B cell (primary cell): ENCODE data around the gene METAP1D. TPM values are rescaled to one million over a fixed set of nuclear protein-coding genes. Genes with fewer than 3 reads are reported as not detected.

Source experiments
- ATAC-seq: fragments of 200-7000 bp; cut with Tn5 transposase; one replicate; pipeline ENCODE4 v1.10.0; 2021; ENCODE audit warnings: low read depth, mild to moderate bottlenecking, moderate number of reproducible peaks, moderate library complexity
- CTCF ChIA-PET: fragments of 350-600 bp; sonication (Branson Sonifier 250); formaldehyde crosslinking; loops from one replicate; lab custom pipeline; 2021; ENCODE audit warnings: antibody characterized with exemption, inconsistent platforms; lab: Charles Lee
- POLR2A ChIA-PET: fragments of 350-600 bp; sonication (Branson Sonifier 250); formaldehyde crosslinking; loops from one replicate; lab custom pipeline; 2021; ENCODE audit warnings: antibody characterized with exemption; lab: Charles Lee
- DNase-seq: peaks from one replicate; pipeline ENCODE4 v3.0.0; 2013
- H2AFZ ChIP-seq: 2 replicates; pipeline ENCODE4 v1.6.1; 2012; ENCODE audit warnings: mild to moderate bottlenecking, low read depth, low read length; ENCODE audit not compliant: insufficient read depth, poor library complexity, severe bottlenecking
- H3K27ac ChIP-seq, 2 donors: 1 replicate in 1 of 2; 2 replicates in 1 of 2; pipeline ENCODE4 v1.5.1; 2012 to 2013; ENCODE audit warnings: low read length in 2 of 2, mild to moderate bottlenecking in 2 of 2, moderate library complexity in 1 of 2
- H3K27me3 ChIP-seq, 4 experiments: fragments of 200-600 bp in 1 of 4; sonication (generic) in 1 of 4; replicated peaks in 1 of 4; 1 replicate in 2 of 4; 2 replicates in 2 of 4; pipeline versions ENCODE4 v1.6.1 to v1.7.0; 2013 to 2016; ENCODE audit warnings: low read length in 3 of 4, mild to moderate bottlenecking in 2 of 4, mixed read lengths in 1 of 4, moderate library complexity in 1 of 4; ENCODE audit not compliant: insufficient read depth in 4 of 4, control insufficient read depth in 3 of 4; ENCODE audit errors: control extremely low read depth in 1 of 4
- H3K36me3 ChIP-seq, 2 experiments: replicated peaks in 1 of 2; 1 replicate in 1 of 2; 2 replicates in 1 of 2; pipeline versions ENCODE4 v1.6.1 to v1.7.1; 2013; ENCODE audit warnings: low read length in 1 of 2; ENCODE audit not compliant: insufficient read depth in 2 of 2, control insufficient read depth in 1 of 2; ENCODE audit errors: control extremely low read depth in 1 of 2, extremely low read depth in 1 of 2
- H3K4me1 ChIP-seq, 2 donors: fragments of 200-600 bp in 1 of 2; sonication (generic) in 1 of 2; 1 replicate in 1 of 2; 2 replicates in 1 of 2; pipeline versions ENCODE4 v1.5.1 to v1.6.1; 2013 to 2017; ENCODE audit warnings: low read length in 2 of 2; ENCODE audit not compliant: control insufficient read depth in 2 of 2, insufficient read depth in 2 of 2
- H3K4me2 ChIP-seq: replicated peaks from 2 replicates; pipeline ENCODE3; 2012; ENCODE audit warnings: mild to moderate bottlenecking, low read depth, low read length; ENCODE audit not compliant: poor library complexity, severe bottlenecking
- H3K4me3 ChIP-seq, 5 experiments: fragments of 200-600 bp in 1 of 5; sonication (generic) in 1 of 5; 1 replicate in 3 of 5; 2 replicates in 2 of 5; pipeline versions ENCODE4 v1.5.1 to v1.7.0; 2011 to 2016; ENCODE audit warnings: low read length in 4 of 5, mild to moderate bottlenecking in 4 of 5, low read depth in 2 of 5, control low read depth in 1 of 5, moderate library complexity in 1 of 5; ENCODE audit not compliant: insufficient read depth in 1 of 5; ENCODE audit errors: control extremely low read depth in 1 of 5, extremely low read depth in 1 of 5
- H3K79me2 ChIP-seq: fragments of 200-600 bp; sonication (generic); one replicate; pipeline ENCODE4 v1.6.0; 2016; ENCODE audit warnings: low read length; ENCODE audit not compliant: control insufficient read depth, insufficient read depth
- H3K9ac ChIP-seq: fragments of 200-600 bp; sonication (generic); 2 replicates; pipeline ENCODE4 v1.6.1; 2017; ENCODE audit warnings: mild to moderate bottlenecking, low read length, moderate library complexity
- H3K9me3 ChIP-seq, 3 donors: one replicate each; pipeline versions ENCODE4 v1.6.1 to v1.7.1; 2013; ENCODE audit warnings: low read length in 2 of 3; ENCODE audit not compliant: control insufficient read depth in 2 of 3, insufficient read depth in 1 of 3; ENCODE audit errors: control extremely low read depth in 1 of 3
- H4K20me1 ChIP-seq: 2 replicates; pipeline ENCODE4 v1.6.0; 2012; ENCODE audit warnings: mild to moderate bottlenecking, low read length; ENCODE audit not compliant: insufficient read depth, control insufficient read depth, poor library complexity, severe bottlenecking
- H3K27ac Mint-ChIP-seq: one replicate; pipeline ENCODE4 v1.8.0; 2021; ENCODE audit warnings: mixed read lengths
- H3K27me3 Mint-ChIP-seq: one replicate; pipeline ENCODE4 v1.8.0; 2021; ENCODE audit warnings: mixed read lengths
- H3K4me1 Mint-ChIP-seq: one replicate; pipeline ENCODE4 v1.8.0; 2021; ENCODE audit warnings: mixed read lengths
- H3K4me3 Mint-ChIP-seq: one replicate; pipeline ENCODE4 v1.8.0; 2021; ENCODE audit warnings: mixed read lengths
- H3K9me3 Mint-ChIP-seq: one replicate; pipeline ENCODE4 v1.8.0; 2022; ENCODE audit warnings: mixed read lengths; ENCODE audit not compliant: insufficient read depth
- EZH2 ChIP-seq: IDR thresholded peaks from 2 replicates; pipeline ENCODE4 v1.6.1; 2012; ENCODE audit warnings: borderline replicate concordance, low read depth, mild to moderate bottlenecking, moderate library complexity, low read length; ENCODE audit not compliant: insufficient read depth, poor library complexity, severe bottlenecking
- WGBS: methylation state at CpG from one replicate; pipeline ENCODE4 v1.1.5; 2013; ENCODE audit warnings: missing lambda C conversion rate; ENCODE audit not compliant: insufficient coverage; 5-methylcytosine and 5-hydroxymethylcytosine counted together
- intact Hi-C: fragments of 100-400 bp; cut with micrococcal nuclease; formaldehyde crosslinking; loops from one replicate; pipeline ENCODE4 v1.10.0; 2022
- polyA plus RNA-seq: library from polyadenylated mRNA; depleted of rRNA; stranded (reverse); fragments of >200 nt; gene quantifications from 2 replicates; pipeline ENCODE4 v1.2.3, GENCODE V29; 2012
- total RNA-seq, 2 donors: library from RNA; stranded (reverse); fragments of 120-200 nt in 1 of 2; gene quantifications; 1 replicate in 1 of 2; 2 replicates in 1 of 2; pipeline versions ENCODE4 v1.2.3 to v1.2.4, GENCODE V29; 2013 to 2022
- TF ChIP-seq, protein P1 (sequence below): fragments of 200-600 bp; IDR thresholded peaks from one replicate; pipeline ENCODE4 v1.8.0; 2022; ENCODE audit warnings: antibody characterized with exemption, mild to moderate bottlenecking

Gene METAP1D
- total and polyA plus RNA-seq, 2 donors (not counting 1 experiment from before 2014, with no cell fraction given): 7.8 to 8.9 TPM

- H3K9ac ChIP-seq: peak overlapping the region; percentile 54
- POLR2A ChIA-PET: interaction anchor here (1.2 kb wide), 1 partner anchor 14 kb away, joined by 3 read pairs; no protein-coding TSS in a partner anchor
- intact Hi-C loops: loop anchor here (5.0 kb wide), 1 partner anchor 1278 kb away; the partner anchor contains the start of gene GAD1
Observed at GRCh38 chr2:172095146-172095904, 95.6 kb downstream of the METAP1D start.

More at GRCh38 chr2:172095146-172095904, 95.6 kb downstream of the METAP1D start:
- H3K4me1 Mint-ChIP-seq: peaks cover 30% of the 10 kb centered on the region
- H3K27me3 ChIP-seq: peaks cover 7 to 96% (median 84%) of the 10 kb centered on the region in 4 experiments
- peaks cover 64% of the 10 kb centered on the region for H3K27me3 Mint-ChIP-seq
- H3K27ac Mint-ChIP-seq: peak overlapping the region; percentile 81
- DNase-seq: peak; percentile 75
- no peaks in the 10 kb centered on the region for H3K79me2 ChIP-seq
- CTCF ChIA-PET: interaction anchor here (1.2 kb wide), 1 partner anchor 10 kb away, joined by 3 read pairs; the partner anchor contains the start of gene DLX1
- H4K20me1 ChIP-seq: peaks cover 6% of the 10 kb centered on the region
- 5% methylated on average over 44 of the region's 51 CpGs for WGBS
- no peaks in the 10 kb centered on the region for H3K36me3 ChIP-seq
- no peak overlapping the region for H3K27ac ChIP-seq
- peaks cover 54 to 75% of the 10 kb centered on the region in 2 donors for H3K4me1 ChIP-seq
- H3K4me2 ChIP-seq: peak overlapping the region; percentile 76
- peak; percentile 55 for ATAC-seq
- TF ChIP-seq, protein P1, sequence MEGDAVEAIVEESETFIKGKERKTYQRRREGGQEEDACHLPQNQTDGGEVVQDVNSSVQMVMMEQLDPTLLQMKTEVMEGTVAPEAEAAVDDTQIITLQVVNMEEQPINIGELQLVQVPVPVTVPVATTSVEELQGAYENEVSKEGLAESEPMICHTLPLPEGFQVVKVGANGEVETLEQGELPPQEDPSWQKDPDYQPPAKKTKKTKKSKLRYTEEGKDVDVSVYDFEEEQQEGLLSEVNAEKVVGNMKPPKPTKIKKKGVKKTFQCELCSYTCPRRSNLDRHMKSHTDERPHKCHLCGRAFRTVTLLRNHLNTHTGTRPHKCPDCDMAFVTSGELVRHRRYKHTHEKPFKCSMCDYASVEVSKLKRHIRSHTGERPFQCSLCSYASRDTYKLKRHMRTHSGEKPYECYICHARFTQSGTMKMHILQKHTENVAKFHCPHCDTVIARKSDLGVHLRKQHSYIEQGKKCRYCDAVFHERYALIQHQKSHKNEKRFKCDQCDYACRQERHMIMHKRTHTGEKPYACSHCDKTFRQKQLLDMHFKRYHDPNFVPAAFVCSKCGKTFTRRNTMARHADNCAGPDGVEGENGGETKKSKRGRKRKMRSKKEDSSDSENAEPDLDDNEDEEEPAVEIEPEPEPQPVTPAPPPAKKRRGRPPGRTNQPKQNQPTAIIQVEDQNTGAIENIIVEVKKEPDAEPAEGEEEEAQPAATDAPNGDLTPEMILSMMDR: no peak
- TF ChIP-seq EZH2: peak; percentile 71
- peak overlapping the region; percentile 37 for H2AFZ ChIP-seq
- peak overlapping the region; percentile 90 for H3K4me3 Mint-ChIP-seq
- H3K4me3 ChIP-seq: peak overlapping the region in 4 of 5 experiments; percentile 9 to 50 (median 28)
- peaks cover 2 to 81% (median 5%) of the 10 kb centered on the region in 3 donors for H3K9me3 ChIP-seq
- H3K9me3 Mint-ChIP-seq: no peaks in the 10 kb centered on the region
